H1 (cell line): ENCODE data around the gene ERLIN1. TPM values are rescaled to one million over a fixed set of nuclear protein-coding genes. Genes with fewer than 3 reads are reported as not detected.

Source experiments
- BCL11A ChIP-seq, 2 experiments: IDR thresholded peaks; one replicate each; pipeline ENCODE4 v1.6.1; 2011; ENCODE audit warnings: low read depth in 2 of 2, low read length in 2 of 2, mild to moderate bottlenecking in 2 of 2
- GTF2F1 ChIP-seq: IDR thresholded peaks from 2 replicates; pipeline ENCODE4 v1.6.1; 2012; ENCODE audit warnings: low read depth, low read length, improper control_type of control experiment, borderline replicate concordance
- JUN ChIP-seq: IDR thresholded peaks from 2 replicates; pipeline ENCODE4 v1.6.1; 2011; ENCODE audit warnings: low read depth, mild to moderate bottlenecking, improper control_type of control experiment, low read length
- NRF1 ChIP-seq: IDR thresholded peaks from 2 replicates; pipeline ENCODE4 v1.6.1; 2011; ENCODE audit warnings: mild to moderate bottlenecking, low read depth, low read length, improper control_type of control experiment
- POLR2A ChIP-seq, 2 experiments: IDR thresholded peaks; 1 replicate in 1 of 2; 2 replicates in 1 of 2; pipeline ENCODE4 v1.6.1; 2011; ENCODE audit warnings: low read depth in 2 of 2, low read length in 2 of 2, mild to moderate bottlenecking in 2 of 2; ENCODE audit errors: control extremely low read depth in 1 of 2
- RXRA ChIP-seq: IDR thresholded peaks from 2 replicates; pipeline ENCODE4 v1.6.1; 2011; ENCODE audit warnings: low read depth, mild to moderate bottlenecking, low read length, moderate library complexity; ENCODE audit not compliant: insufficient read depth
- SIN3A ChIP-seq, 2 experiments: IDR thresholded peaks in 1 of 2; conservative IDR thresholded peaks in 1 of 2; 2 replicates each; pipeline ENCODE4 v1.6.1; 2011 to 2012; ENCODE audit warnings: low read length in 2 of 2, improper control_type of control experiment in 1 of 2, low read depth in 1 of 2, mild to moderate bottlenecking in 1 of 2
- SIRT6 ChIP-seq: IDR thresholded peaks from one replicate; pipeline ENCODE4 v1.7.1; 2012; ENCODE audit warnings: low read length, inconsistent platforms
- SUZ12 ChIP-seq: fragments of 200-600 bp; sonication (generic); IDR thresholded peaks from 2 replicates; pipeline ENCODE4 v1.6.1; 2012; ENCODE audit warnings: mild to moderate bottlenecking, inconsistent platforms, low read length, moderate library complexity, mixed read lengths
- polyA plus RNA-seq, 7 experiments: library from polyadenylated mRNA; depleted of rRNA in 3 of 7; stranded (reverse) in 5 of 7; unstranded in 2 of 7; fragments of >200 nt in 5 of 7; fragments of 200-250 nt in 2 of 7; gene quantifications; 1 replicate in 5 of 7; 2 replicates in 1 of 7; 4 replicates in 1 of 7; pipeline versions ENCODE4 v1.2.1 to v1.2.3, GENCODE V29; 2011 to 2013; ENCODE audit warnings: missing spikeins in 2 of 7, mixed read lengths in 2 of 7
- total RNA-seq: library from RNA; stranded (reverse); fragmentation: NEBNext Ultra II Directional; extraction: Animal tissue kit (Norgen Biotek cat#: 25700); gene quantifications from 2 replicates; pipeline ENCODE4 v1.2.1, GENCODE V29; 2021

ERLIN1 gene
- total and polyA plus RNA-seq, 2 of the 8 experiments (the other 6 are each of a cell fraction or from before 2014, with no cell fraction given), result 16.5 to 32.0 TPM

DNA sequence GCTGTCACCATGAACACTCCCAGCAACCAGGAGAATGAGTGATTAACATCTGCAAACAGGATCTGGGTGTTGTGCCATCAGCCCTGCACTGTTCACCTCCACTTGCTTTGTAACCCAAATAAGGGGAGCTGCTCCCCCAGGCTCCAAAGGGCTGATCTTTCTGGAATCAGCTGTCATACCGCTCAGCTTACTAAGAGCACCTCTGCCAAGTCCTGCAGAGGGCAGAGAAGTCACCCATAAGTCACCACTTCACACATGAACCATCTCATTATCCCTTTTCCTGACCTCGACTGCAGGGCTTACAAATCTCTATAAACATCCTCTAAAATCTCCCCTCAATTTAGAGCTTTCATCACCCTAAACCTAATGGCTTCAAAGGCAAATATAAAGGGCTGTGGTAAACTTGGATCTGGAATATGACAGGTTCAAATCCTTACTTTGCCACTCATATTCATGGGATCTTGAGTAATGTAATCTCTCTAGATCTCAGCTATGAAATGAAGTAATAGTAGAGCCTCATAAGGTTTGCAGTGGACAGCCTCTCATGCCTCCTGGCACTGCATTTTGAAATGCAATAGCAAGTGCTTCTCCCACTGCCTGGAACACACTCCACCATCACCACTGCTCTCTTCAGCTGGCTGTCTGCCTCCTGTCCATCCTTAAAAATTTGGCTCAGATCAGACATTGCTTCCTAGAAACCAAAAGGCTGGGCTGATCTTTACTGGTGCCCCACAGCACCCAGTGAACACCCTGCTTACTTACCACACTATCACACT, 38.8 kb downstream of the ERLIN1 start (continued):
- no peak for TF ChIP-seq SIRT6
- no peak for TF ChIP-seq GTF2F1
- no peak for TF ChIP-seq SIN3A (conservative IDR thresholded peaks at IDR 0.05 in 1 of 2, IDR thresholded peaks at IDR 0.05 in 1 of 2; ENCODE audit: low read depth in 1 of 2, low read length in 2 of 2)
- TF ChIP-seq NRF1, result no peak
- TF ChIP-seq SUZ12, result no peak
- TF ChIP-seq POLR2A (IDR thresholded peaks at IDR 0.05; ENCODE audit: control extremely low read depth in 1 of 2, low read depth in 2 of 2, low read length in 2 of 2), result no peak
- no peak for TF ChIP-seq RXRA
- no peak for TF ChIP-seq JUN
- no peak for TF ChIP-seq BCL11A (IDR thresholded peaks at IDR 0.05; ENCODE audit: low read depth in 2 of 2, low read length in 2 of 2)
